ENCODE measurements around the gene NBEAL2.

The NBEAL2 gene

DNA sequence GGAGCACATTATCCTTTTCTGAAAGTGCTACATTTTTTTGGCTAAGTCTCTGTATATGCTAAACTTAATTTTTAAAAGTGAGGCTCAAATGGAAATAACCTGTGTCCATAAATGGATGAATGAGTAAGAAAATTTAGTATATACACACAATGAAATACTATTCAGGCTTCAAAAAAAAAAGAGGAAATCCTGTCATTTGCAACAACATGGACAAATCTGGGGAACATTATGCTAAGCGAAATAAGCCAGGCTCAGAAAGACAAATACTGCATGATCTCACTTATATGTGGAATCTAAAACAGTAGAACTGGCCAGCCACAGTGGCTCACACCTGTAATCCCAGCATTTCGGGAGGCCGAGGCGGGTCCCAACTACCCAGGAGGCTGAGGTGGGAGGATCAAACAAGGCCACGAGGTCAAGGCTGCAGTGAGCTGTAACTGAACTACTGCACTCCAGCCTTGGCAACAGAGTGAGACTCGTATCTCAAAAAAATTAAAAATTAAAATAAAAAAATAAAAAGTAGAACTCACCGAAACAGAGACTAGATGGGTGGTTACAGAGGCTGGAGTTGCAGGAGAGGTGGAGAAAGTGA lies 28.7 kb upstream of the NBEAL2 start:
- DNase-seq (ENCODE audit: low read depth) = no peak
- TF ChIP-seq CTCF (IDR thresholded peaks at IDR 0.05; ENCODE audit: control insufficient read depth, extremely low read depth, insufficient read depth) = no peak

DNA sequence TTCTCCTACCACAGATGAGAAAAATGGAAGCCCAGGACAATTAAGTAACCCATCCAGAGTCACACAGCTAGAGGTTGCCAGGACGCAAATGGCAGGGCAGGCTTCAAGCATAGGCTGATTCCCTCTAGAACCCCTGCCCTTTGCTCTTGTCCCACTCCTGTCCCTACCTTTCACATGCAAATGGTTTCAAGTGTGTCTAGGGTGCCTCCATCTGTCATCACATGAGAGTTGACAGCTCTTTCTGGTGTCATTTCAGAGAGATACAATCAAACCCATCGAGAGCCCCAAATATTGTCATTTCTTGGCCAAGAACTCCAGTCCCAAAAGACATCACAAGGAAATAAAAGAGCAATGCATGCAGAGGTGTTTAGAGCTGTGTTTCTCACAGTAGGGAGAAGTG lies 26.7 kb upstream of the NBEAL2 start:
- no peak for TF ChIP-seq CTCF (IDR thresholded peaks at IDR 0.05; ENCODE audit: control insufficient read depth, extremely low read depth, insufficient read depth)
- H3K4me3 ChIP-seq (ENCODE audit: low read depth, low read length) = no peak overlapping the region
- DNase-seq (ENCODE audit: low read depth) = no peak

More for the DNA sequence above, 28.7 kb upstream of the NBEAL2 start:
- no peak overlapping the region for H3K4me3 ChIP-seq (ENCODE audit: low read depth, low read length)

GRCh38 chr3:46953234-46954010 lies 26.0 kb upstream of the NBEAL2 start:
- TF ChIP-seq CTCF (IDR thresholded peaks at IDR 0.05; ENCODE audit: control insufficient read depth, extremely low read depth, insufficient read depth) = no peak
- no peak overlapping the region for H3K4me3 ChIP-seq (ENCODE audit: low read depth, low read length)
- no peak for DNase-seq (ENCODE audit: low read depth)

GRCh38 chr3:46954178-46954577 lies 25.3 kb upstream of the NBEAL2 start:
- no peak overlapping the region for H3K4me3 ChIP-seq (ENCODE audit: low read depth, low read length)

DNA sequence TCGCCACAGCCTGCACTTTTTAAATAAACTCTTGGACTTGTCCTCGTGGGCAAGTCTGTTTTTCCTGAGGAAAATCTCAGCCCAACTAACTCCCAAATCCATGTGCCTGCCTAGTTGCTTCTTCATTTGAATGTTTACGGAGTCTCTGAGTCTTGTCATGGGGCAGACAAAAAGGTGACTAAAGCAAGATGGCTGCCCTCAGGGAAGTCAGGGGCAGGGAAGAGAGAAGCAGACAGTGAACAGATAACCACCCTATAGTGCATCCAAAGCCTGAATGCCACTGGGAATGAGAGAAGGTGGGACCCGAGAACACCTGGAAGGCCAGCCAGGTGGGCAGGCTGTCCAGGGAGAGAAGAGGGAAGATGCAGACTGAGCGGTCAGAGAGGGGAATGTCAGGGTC lies 24.3 kb upstream of the NBEAL2 start:
- no peak for DNase-seq (ENCODE audit: low read depth)
- TF ChIP-seq CTCF (IDR thresholded peaks at IDR 0.05; ENCODE audit: control insufficient read depth, extremely low read depth, insufficient read depth) = no peak

More at GRCh38 chr3:46954178-46954577, 25.3 kb upstream of the NBEAL2 start:
- TF ChIP-seq CTCF (IDR thresholded peaks at IDR 0.05; ENCODE audit: control insufficient read depth, extremely low read depth, insufficient read depth) = no peak
- DNase-seq (ENCODE audit: low read depth) = no peak

GRCh38 chr3:46955801-46956259 lies 23.6 kb upstream of the NBEAL2 start:
- TF ChIP-seq CTCF (IDR thresholded peaks at IDR 0.05; ENCODE audit: control insufficient read depth, extremely low read depth, insufficient read depth) = no peak
- no peak overlapping the region for H3K4me3 ChIP-seq (ENCODE audit: low read depth, low read length)
- DNase-seq (ENCODE audit: low read depth) = no peak

More for the DNA sequence above, 24.3 kb upstream of the NBEAL2 start:
- H3K4me3 ChIP-seq (ENCODE audit: low read depth, low read length) = no peak overlapping the region

Data from LNCaP clone FGC (cell line).